Natural killer cell treated with Interleukin-12 subunit alpha and Interleukin-12 subunit beta and Interleukin-15 and Interleukin-18, amount 100 ng/mL, for 72 hours (primary cell): ENCODE measurements around the gene TFDP2. TPM values are rescaled to one million over a fixed set of nuclear protein-coding genes. Genes with fewer than 3 reads are reported as not detected.

Source experiments
- total RNA-seq, 2 donors: library from RNA; stranded (reverse); gene quantifications; one replicate each; pipeline ENCODE4 v1.2.3, GENCODE V29; 2022

Gene TFDP2
- total RNA-seq, 2 donors from 2014 or later, result 37.1 to 47.8 TPM

Other genes with a start within 250 kb of the TFDP2 start
- gene GK5, start 76.0 kb upstream of the TFDP2 start, total RNA-seq, result 10 to 100 TPM; 57.4 to 59.5 TPM